GM18511 (cell line): ENCODE data around the gene ZNF141.
"Not testable (repeated sequence)": the region's sequence is repeated elsewhere in the genome, so short reads cannot be mapped to it uniquely, and the experiment has no call there.

Experiments
- ATAC-seq: cut with Tn5 transposase; IDR thresholded peaks from one replicate; pipeline ENCODE4 v1.9.1; 2021; ENCODE audit warnings: mild to moderate bottlenecking, moderate library complexity; ENCODE audit not compliant: unreplicated experiment

Gene ZNF141

GRCh38 chr4:337143-337931, at the start of gene ZNF141:
TSS of gene ZNF141 (plus strand) at chr4:337814. CDS start at chr4:337984, 170 bp downstream.
- ATAC-seq = peak; percentile 92

DNA sequence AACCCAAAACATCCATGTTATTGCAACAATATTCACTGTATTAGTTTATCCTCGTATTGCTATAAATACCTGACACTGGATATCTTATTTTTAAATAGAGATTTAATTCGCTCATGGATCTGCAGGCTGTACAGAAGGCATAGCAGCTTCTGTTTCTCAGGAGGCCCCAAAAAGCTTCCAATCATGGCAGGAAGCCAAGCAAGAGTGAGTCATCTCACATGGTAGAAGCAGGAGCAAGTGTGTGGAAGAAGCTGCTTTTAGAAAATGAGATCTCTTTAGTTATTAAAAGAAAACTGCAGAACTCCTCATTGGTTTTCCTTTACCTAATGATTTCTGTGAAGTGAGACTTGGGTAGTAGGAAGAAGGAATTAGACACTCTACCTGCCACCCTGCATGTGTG, 48.7 kb upstream of the ZNF141 start:
- no peak for ATAC-seq

GRCh38 chr4:294732-295131, 42.9 kb upstream of the ZNF141 start:
- ATAC-seq = no peak

GRCh38 chr4:302381-302780, 35.2 kb upstream of the ZNF141 start:
- no peak for ATAC-seq

DNA sequence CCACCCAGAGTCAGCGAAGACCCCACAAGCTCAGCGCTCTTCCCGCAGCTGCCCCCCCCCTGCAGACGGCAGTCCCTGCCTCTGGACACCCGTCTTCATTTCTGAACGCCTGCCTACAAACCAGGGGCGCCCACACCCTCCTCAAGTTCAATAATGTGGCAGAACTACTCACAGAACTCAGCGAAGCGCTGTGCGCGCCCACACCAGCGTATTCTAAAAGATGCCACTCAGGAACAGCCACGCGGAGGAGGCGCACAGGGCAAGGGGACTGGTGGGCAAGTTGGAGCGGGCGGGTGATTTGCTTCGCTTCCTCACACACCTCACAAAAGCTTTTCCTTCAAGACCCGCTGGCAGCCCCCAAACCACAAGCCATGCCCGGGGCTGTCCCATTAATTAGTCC, 33.1 kb upstream of the ZNF141 start:
- not testable (repeated sequence) for ATAC-seq

- no peak for ATAC-seq
Measured at GRCh38 chr4:304969-305680, 32.5 kb upstream of the ZNF141 start, which contains the start of gene ZNF732. TSS of gene ZNF732 (minus strand) at chr4:305474. CDS start at chr4:305310, 164 bp downstream.

- ATAC-seq = peak; percentile 67
Measured at GRCh38 chr4:306551-306961, 31.1 kb upstream of the ZNF141 start.

DNA sequence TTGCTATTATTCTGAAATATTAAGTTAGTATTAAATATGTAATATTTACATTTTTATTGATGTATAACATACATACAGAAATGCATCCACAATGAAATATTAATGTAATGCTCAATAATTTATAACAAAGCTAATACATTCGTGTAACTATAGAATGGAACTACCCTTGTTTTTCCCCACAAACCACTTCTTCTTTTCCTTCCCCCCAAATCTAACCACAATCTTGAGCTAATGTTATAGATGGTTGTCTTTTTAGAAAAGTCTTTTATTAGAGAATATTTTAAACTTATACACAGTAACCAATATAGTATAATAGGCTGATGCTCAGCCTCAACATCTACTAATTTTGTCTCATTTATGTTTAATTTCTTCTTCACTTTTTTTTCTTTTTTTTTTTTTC, 27.8 kb upstream of the ZNF141 start:
- no peak for ATAC-seq

GRCh38 chr4:314296-314903, 23.2 kb upstream of the ZNF141 start:
- ATAC-seq = no peak

DNA sequence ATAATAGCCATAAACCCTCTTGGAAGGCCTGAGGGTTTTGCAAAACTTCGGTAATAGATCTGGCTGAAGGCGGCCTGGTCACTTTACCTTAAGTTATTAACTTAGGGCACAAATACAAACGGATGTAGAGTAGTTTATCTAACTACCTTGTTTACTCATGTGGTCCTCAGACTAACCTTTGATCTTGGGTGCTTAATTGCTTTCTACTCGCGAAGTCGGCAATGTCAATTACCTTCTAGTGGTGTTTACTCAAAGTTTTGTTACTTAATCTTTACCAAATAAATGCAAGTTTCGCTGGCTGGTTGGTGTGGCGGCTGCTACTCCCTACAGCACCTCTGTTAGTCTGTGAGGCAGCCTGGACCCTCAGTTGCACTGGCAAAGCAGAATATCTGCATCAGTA, 8.9 kb upstream of the ZNF141 start:
- no peak for ATAC-seq

DNA sequence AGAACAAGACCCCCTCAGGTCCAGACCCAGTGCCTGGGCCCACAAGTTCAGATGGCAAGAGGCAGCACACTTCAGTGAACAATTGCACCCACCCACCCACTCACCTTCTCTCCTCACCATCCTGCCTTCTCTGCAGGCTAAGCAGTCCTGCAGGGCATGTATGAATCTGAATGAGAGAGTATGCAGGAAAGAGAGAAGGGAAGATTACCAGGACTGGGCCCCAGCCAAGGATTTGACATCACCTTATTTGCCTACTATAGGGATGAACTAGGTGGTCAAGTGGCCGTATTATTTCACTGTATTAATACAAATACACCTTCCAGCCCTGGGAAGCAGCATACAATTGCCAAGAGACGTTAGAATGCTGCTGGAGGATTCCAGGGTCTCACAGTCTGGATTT, 2.1 kb upstream of the ZNF141 start:
- ATAC-seq = no peak

- ATAC-seq = no peak
Measured at GRCh38 chr4:336099-336892, 1.3 kb upstream of the ZNF141 start.

- no peak for ATAC-seq
Measured at GRCh38 chr4:336893-337142, 796 bp upstream of the ZNF141 start.

DNA sequence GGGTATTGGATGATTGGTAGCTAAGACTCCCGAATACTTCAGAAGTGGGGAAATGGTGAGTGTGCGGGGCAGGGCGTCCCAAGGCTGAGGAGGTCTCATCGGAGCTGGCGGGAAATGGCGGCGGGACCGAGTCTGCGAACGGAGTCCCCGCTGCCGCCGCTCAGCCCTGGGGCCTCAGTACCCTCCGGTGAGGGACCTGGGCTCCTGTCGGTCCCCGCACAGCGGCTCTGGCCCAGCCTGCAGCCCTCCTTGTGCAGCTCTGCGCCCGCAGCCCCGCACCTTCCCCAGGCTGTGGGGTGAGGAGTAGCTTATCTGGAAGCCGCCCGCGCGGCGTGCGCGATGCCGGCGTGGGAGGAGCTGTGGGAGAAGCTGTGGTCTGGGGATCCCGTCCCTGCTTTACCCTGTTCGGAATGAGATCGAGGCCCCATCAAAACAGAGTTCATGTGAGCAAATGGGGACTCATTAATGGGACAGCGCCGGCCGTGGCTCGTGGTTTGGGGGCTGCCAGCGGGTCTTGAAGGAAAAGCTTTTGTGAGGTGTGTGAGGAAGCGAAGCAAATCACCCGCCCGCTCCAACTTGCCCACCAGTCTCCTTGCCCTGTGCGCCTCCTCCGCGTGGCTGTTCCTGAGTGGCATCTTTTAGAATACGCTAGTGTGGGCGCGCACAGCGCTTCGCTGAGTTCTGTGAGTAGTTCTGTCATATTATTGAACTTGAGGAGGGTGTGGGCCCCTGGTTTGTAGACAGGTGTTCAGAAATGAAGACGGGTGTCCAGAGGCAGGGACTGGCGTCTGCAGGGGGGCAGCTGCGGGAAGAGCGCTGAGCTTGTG, 531 bp downstream of the ZNF141 start:
- peak; percentile 45 for ATAC-seq

- no peak for ATAC-seq
Measured at GRCh38 chr4:338759-339097, 1.1 kb downstream of the ZNF141 start.

- ATAC-seq = no peak
Measured at GRCh38 chr4:340011-340410, 2.4 kb downstream of the ZNF141 start.

DNA sequence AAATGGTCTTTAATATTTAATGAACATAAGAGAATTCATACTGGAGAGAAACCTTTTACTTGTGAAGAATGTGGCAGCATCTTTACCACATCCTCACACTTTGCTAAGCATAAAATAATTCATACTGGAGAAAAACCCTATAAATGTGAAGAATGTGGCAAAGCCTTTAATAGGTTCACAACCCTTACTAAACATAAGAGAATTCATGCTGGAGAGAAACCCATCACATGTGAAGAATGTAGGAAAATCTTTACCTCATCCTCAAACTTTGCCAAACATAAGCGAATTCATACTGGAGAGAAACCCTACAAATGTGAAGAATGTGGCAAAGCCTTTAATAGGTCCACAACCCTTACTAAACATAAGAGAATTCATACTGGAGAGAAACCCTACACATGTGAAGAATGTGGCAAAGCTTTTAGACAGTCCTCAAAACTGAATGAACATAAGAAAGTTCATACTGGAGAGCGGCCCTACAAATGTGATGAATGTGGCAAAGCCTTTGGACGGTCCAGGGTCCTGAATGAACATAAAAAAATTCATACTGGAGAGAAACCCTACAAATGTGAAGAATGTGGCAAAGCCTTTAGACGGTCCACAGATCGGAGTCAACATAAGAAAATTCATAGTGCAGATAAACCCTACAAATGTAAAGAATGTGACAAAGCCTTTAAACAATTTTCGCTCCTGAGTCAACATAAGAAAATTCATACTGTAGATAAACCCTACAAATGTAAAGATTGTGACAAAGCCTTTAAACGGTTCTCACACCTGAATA, 35.6 kb downstream of the ZNF141 start:
- no peak for ATAC-seq

- no peak for ATAC-seq
Measured at GRCh38 chr4:374298-375160, 36.9 kb downstream of the ZNF141 start.
